Stimulated activated naive CD4-positive, alpha-beta T cell (primary cell): ENCODE results near the gene SIM1.

Experiments
- DNase-seq, 6 experiments: peaks; one replicate each; lab custom pipeline; 2025; lab: John Stamatoyannopoulos, UW

The SIM1 gene

DNA sequence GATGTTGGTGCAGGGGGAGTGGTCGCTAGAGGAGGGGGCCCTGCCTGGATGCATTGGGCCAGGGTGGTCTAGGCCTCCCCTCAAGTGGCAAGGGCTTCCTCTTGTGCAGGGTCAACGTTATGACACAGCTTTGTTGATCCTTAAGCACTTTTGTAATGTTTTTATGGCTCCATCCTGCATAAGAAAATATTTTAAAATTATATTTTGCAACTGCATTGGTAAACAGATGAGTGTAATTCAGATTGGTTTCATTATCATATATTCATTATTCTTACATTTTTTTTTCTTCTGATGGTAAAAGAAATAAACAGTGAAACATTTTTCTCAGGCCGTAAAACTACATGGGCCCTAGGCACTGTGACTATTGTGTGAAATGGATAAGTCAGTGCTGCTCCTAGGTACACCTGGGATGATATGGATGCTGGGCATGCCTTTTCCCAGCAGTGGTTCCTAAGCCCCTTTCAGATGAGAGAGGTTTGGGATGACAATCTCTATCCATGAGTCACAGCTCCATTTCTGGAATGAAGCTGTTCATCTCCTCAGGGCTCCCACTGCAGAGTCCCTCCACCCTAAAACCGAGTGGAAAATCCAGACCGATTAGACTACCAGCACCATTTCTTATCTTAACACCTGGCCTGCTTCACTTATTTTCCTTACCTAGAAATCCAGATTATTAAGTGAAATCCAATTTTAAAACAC lies 5.8 kb upstream of the SIM1 start:
- DNase-seq: no peak

DNA sequence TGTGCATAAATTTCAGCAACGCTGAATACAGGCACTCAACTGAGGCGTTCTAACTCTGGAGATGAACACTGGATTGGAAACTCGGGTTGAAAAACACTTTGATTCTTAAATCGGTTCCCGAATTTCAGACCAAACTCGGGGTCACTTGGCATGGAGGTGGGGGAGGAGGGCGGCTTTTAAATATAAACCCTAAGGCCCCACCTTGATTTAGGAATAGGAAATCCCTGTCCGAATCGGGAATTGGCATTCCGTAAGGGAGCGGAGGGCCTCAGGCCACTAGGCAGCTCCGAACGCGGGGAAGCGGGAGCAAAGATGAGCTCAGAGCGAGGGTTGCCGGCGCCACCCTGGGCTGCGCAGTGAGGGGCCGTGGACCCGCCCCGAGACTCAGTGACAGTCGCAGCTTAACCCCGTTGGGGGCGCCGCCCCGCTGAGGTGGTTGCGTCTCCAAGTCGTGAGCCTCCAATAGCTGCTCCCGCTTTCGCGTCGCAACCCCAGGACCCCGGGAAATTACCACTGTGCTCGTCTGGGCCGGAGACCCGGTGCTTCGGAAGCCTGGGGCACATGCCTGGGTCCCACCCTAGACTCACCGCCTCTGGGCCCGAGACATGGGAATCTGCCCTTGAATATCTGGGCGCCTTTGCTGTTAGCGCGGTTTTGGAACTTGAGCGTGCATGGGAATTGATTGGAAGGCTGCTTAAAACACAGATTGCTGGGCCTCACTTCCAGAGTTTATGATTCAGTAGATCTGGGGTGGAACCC lies 4.6 kb upstream of the SIM1 start:
- no peak for DNase-seq

DNA sequence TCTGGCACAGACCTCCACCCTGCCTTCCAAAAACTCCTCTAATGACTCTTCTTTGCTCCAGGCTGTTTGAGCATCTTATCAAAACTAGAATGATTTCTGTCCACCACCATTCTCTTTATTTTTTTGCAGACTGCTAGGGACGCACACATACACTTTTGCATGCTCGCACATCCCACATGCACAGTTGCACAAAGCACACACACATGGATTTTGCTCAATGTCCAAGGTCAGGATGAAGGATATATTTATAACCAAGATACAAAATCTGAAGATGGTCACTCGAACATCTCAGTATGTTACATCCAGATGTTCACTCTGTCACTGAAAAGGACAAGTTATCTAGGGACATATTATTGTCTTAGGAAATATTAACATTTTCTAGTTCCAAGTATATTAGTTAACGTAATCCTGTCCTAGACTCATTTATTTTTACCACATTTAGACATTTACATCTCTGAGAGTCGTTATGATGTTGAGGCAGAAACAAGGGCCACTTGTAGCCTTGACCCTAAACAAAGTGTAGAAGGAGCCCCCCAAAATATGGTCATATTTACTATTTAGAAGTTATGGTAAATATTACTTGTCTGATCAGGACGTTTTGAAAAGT lies 3.4 kb upstream of the SIM1 start:
- no peak for DNase-seq

DNA sequence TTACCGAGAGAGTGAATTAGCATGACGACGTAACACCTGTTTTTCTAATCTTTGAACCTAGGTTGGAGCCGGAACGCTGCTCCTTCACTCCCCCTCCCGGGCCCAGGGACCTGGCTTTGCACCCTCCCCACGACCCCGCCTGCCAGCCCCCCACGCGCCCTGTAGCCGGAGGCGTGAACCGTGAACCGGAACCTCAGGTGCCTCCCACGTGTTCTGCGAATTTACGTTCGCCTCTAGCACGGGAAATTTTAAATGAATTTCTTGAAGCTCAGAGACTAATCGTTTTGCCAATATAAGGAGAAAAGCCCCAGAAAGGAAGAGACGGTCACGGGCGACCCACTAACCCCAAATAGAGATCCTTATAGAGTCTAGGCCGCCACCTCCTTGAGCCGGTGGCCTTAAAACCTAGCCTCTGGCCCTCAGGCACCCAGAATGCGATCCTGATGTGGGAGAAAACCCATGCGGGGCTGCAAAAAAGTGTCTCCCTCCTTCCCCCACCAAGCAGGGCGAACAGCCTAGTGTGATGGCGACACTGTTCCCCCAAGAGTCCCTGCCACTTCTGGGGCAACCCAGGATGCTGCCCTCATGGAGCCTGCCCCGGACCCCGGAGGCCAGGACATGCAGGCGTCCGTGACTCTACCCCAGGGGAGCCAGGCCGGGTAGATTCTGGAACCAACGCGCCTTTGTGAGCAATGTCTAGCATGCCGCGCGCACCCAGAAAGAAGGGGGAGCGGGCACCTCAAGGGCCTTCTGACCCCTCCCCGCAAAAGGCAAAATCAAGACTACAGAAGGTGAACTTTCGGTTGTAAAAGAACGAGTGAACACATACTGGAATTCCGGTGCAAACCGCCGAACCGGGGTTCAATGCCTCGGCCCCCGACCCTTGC lies 2.7 kb upstream of the SIM1 start:
- no peak for DNase-seq

DNA sequence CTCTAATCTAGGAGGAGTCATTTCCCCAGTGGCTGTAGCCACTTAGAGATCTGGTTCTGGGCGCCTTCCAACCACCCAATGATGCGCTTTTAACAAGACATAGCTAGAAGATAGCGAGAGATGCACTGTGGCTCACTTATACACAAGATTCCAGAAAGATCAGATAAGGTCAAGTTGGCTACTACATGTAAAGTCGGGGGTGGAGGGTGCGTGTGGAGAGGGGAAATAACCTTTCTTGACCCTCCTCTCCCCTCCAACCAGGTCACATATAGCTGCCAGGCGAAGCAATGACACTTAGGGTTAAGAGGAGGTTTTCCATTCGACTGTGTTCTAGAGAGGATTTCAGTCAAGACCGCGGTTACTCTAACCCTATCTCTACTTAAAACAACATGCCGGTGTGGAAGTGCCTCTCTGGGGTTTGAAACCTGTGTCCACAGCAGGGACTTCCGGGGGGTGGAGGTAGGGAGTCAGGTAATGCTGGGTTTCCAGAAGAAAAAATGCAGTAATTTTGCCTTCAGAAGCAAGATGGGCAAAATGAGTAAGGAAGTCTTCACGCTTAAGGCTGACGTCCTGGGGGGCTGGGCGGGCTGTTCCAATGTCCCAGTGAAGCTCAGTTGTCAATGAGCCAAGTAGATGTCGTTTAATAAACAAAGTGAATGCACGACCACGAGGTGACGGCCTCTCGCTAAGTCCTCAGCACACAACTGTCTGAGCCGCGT lies 1.8 kb upstream of the SIM1 start:
- DNase-seq: no peak

DNA sequence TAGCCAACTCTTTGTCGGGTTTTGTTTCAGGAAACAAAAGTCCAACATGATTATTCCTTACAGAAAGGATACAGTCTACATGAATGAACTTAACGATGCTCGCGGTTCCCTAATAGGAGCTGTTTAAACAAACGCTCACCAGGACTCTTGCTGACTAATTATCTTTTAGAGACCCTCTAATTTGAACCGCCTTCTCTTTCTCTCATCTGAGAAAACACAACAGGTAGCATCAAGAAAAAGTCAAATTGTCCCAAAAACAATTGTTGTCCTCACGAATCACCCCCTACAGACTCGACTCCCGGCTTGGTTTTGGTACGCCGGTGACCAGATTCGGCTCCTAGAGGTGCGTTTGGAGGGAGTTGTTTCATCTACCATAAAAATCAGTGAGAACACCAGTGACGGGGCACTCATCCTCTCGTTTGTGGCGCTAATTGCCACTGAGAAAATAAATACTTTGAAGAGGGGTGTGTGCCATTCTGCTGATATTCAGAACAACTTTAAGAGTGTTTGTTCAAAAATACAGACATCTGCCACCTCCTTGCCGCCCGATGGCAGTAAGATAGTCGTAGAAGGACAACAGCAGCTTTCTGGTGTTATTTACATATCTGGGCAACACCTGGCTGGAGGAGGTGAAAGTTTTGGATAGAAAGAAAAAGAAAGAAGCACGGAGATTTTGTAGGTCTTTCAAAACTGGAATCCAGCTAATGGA lies 1.1 kb upstream of the SIM1 start:
- no peak for DNase-seq

DNA sequence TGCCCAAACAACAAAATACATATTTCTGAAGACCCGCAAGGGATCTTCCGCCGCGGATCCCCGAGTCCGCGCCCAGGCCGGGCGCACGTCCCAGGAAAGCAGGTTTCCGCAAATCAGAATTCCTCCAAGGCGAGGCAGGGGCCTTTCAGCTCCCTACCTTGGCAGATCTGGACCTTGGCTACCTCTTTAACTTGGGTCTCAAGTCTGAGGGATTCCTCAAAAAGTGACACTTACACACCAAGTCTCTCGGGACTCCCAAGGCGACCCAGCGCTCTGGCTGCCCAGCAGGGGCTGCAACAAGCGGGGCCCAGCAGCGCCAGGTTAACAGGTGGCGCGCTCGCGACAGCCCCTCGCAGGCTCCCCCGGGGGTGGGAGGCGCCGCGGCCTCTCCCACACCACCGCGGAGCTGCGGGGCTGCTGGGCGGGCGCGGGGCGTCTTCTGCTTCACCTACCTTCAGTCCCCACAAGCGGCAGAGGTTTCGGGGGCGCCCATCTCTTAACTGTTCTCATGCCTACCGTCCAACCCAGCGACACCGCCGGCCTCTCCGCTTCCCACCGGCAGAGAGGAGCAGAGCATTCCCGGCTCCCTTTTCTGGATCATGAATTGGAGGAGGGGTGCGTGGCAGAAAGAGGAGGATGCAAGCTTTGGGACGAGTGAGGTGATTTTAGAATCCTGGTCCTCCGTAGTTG lies 414 bp downstream of the SIM1 start:
- no peak for DNase-seq

DNA sequence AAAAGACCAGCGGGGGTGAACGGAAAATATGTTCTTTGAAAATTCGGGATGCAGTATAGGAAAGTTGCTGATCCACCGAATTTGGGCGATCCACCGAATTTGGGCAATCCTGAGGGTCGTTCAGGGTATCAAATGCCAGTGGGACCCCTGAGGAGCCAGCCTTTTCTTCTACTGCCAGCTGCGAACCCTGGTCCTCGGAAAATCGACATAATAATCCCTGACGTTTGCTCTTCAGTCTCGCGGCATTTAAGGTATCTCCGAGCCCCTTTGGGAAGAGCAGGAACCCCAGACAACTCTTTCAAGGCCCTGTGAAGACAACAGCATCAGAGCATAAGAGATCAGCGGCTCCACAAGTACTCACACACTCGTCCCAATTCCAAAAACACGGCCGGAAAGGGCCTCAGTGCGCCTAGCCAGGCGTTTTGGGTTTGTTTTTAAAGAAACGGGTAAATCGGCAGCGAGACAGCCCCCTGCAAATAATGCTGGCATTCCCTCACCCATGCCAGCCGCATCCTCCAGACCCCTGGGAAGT lies 1.0 kb downstream of the SIM1 start:
- DNase-seq: no peak

DNA sequence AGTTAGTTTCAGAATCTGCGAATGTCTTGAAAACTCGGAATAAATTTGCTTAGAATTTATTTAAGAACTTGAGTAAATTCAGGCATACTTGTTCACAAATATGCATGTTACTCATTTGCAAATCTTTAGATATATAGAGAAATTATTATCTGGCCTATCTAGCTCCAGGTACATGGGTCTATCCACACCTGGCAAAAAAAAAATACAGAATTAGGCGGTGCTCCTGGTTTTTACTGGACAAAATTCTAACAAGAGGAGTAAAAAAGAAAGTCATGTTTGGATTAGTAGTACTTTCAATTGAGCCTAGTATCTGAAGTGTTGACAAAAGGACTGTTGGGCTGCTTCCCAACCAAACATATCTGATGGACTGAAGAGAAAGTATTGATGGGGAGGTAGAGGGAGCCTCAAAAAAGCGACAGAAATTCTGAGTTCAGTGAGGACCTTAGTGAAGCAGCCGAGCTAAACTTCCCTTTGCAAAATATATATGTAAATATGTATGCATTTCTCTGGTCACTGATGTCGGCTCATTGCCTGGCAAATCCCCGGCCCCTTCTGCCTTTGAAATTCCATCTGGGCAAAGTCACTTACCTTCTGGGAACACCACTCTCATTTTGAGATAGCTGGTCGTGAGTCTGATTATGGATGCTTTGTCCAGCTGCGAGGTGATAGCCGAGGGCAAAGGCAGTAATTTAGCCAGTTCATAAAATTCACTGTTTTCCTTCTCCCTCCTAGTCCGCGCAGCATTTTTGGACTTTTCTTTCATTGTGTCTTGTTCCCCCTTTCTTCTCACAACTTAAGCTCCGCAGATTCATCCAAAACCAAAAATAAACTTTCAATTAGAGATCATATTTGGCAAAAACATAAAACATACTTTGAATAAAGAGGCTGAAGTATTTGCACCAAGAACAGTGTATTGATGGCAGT lies 1.8 kb downstream of the SIM1 start:
- no peak for DNase-seq

DNA sequence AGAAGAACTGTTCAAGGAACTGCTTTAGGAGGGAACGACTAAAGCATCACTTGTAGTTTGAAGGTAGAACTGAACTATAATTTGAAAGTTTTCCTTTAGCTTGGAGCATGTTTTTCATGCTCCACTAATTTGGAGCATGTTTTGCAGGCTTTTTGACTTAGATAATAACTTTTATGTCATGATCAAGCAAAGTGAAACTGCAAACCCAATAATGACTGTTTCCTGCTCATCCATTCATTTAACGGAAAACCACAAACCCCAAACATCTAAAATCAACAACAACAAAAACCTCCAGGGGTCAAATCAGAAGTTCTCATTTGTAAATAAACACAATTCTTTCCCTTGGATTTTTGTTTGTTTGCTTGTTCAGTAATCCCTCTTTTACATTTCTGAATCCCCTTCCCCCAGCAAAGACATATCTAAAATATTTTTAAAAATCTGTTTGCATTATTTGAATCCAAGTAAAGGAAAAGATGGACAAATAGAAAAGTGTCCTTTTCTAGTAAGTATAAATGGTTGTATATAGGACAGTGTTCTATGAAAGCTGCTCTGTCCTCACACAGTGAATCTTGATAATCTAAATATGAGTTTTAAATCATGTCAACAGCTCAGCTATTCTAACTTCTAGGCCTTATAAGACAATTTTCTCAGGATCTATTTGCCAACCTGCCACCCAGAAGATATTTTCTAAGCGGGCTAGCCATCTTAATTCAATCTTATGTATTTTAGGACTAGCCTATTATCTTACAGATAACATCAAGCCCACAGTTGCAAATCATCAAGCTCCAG lies 2.6 kb downstream of the SIM1 start:
- DNase-seq: no peak

DNA sequence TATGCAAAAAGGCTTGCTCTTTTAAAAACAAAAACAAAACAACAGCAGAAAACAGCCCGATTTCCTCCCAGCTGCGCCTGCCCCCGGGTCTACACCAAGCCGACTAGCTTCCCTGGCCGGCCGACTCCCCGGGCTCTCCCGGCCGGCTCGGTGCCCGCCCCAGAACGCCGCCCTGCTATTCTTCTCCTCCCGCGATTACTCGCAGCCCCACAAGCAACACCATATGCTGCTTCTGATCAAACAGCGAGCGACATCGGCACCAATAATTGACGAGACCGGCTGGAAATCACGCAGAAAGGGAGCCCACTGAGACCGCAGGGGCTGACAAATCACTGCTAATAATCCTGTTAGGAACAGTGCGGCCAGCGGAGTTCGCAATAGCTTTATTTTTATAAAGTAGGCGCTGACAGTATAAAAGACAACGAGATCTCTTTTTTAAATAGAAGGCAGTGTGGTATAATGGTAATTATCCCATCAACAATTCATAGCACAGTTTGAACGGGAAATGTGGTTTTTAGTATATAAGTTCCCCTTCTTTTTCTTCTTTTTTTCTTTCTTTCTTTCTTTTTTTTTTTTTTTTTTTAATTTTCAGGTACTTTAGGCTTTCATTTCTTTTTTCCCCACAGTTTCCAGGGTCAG lies 3.3 kb downstream of the SIM1 start:
- DNase-seq: no peak

DNA sequence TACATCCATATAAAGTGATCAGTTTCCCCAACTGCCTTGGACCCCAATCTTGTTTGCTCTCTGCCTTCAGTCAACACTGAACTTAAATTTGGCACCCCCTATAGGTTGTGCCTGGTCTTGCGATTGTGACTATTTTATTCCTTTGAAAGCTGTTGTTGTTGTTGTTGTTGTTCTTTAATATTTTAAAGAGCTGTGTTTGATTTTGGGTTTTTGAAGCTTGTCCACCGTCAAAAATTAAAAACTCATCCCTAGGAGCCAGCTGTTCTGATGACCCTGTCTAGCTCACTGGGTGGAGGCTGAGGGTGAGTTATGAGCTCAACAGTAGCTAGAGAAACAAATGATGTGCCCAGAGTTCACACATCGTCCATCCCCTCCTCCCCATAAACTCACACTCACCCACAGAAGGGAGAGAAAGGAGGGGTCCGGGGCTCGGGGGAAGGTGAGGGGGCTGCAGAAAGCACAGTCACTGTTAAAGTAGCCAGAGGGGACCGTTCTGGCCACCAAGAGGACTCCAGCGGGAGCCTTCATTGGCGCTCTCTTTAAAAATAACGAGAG lies 4.0 kb downstream of the SIM1 start:
- no peak for DNase-seq

DNA sequence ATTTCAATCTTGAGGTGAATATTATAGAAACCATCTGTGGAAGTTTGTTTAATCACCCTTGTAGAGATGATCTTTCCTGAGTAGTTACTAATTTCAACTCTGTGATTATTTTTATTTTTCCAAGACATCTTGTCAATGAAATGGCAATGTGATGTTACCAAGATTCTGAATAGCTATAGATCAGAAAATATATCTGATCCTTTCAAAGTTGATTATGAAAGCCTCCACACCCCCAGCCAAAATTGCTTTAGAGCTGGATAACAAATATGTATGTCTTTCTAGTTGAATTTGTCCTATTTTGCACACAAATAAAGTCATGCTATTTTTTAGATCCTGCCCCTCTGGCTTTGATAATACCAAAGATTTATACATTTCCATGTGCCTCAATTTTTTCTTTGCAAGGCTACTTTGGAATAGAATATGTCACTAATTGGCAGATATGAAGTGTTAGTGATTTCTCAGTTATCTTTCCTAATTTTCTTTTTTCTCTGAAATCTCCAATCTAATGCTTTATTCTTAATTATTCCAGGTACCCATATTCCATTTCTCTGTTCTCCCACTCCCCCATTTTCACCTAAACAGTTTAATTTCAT lies 5.0 kb downstream of the SIM1 start:
- no peak for DNase-seq

DNA sequence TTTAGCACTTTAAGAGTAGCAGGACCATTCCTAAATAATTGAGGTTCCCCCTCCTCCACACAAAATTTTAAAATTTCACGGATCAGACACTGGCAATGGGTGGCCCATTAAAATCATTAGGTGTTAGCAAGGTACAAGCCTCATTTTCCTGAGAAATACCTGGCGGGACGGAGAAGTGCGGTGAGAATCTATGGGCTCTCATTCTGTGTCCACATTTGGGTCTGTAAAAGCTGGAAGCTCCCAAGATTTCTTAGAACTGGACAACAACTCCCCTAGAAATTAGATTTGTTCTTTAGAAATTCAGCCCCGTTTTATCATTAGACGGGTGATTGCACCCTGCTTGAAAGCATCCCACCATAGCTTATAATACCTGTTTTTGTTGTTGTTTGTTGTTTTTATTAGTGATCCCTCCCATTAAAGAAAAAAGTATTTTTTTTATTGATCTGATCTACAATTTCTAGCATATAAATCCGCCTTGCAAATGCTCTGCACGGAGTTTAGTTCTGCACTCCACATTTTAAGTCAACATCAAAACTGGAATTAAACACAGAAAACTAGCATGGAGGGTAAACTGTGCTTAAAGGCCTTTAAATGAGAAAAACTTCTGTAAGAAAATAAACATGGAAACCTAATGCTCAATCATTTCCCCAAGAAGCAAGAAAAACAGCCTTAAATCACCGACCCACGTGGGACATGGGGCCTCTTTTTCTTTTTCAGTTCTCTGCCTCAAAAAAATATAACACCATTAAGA lies 5.7 kb downstream of the SIM1 start:
- DNase-seq: no peak

DNA sequence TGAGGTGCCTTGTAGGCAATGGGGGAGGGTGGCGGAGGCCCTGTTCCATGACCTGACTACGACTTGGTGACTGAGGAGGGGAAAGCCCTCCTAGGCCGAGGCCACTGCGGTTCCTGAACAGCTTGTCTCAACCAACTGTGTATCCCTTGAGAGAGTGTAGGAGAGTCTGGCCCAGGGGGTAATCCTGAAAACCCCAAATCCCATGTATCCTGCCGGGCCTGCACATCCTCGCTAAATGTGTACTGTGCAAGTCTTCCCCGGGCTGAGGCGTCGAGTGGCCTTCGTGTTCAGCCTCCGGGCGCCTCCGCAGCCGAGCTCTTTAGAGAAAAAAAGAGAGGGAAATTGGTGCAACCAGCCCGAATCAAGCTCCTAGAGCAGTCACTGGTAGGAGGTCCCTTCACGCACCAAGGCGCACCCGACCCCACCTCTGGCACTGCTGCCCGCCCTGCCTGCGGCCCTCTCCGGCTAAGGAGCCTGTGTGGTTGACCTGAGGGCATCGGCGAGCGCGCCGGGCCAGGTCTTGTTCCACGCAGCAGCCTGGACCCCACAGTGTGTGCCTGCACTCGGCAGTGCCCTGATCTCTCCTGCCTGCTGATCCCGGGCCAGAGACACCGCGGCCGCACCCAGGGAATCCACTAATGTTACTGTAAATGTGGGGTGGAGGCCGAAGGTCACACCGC lies 7.3 kb downstream of the SIM1 start:
- DNase-seq: no peak

DNA sequence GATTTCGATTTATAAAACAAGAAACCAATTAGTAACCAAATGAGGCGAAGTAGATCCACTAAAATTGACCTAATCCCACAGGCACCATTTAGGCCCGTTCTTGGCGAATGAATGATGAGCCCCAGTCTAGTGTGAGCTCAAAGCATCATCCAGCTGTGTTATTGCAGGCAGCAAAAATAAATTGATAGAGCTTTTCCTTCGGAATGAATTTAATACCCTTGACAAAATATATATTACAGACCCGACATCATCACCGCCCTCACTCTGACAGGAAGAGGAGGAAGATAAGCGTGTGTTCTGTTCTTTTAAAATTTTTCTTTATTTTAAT lies 7.8 kb downstream of the SIM1 start:
- no peak for DNase-seq
